Measurements from ENCODE around the gene NFYC. TPM values are rescaled to one million over a fixed set of nuclear protein-coding genes. Genes with fewer than 3 reads are reported as not detected.

Gene NFYC
- total and polyA plus RNA-seq, 7 donors: 38.0 to 53.5 (median 41.8) TPM

- intact Hi-C loops (cut with DNase I): no loop called here
- Histone ChIP-seq H3K9me3 (no peaks in the 10 kb centered on the region), H3K4me3 (no peak overlapping the region), H3K36me3 (no peaks in the 10 kb centered on the region), H3K4me1 (peaks cover 3 to 83% (median 68%) of the 10 kb centered on the region in 4 donors), H3K27me3 (no peaks in the 10 kb centered on the region), H3K27ac (peak overlapping the region; percentile 78 to 93 (median 86))
- TF ChIP-seq POLR2A (IDR thresholded peaks at IDR 0.05) (no peak), POLR2AphosphoS5 (IDR thresholded peaks at IDR 0.05) (no peak), EP300 (IDR thresholded peaks at IDR 0.05) (no peak), CTCF (IDR thresholded peaks at IDR 0.05) (no peak)
- WGBS, 2 donors: 90 to 93% methylated on average over 17 of the region's 17 CpGs
- no peak for DNase-seq
Measured at GRCh38 chr1:40788561-40789341, 97.2 kb downstream of the NFYC start.

GRCh38 chr1:40789342-40789598 lies 97.8 kb downstream of the NFYC start:
- Histone ChIP-seq H3K9me3 (no peaks in the 10 kb centered on the region), H3K36me3 (no peaks in the 10 kb centered on the region), H3K4me1 (peaks cover 3 to 86% (median 71%) of the 10 kb centered on the region in 4 donors), H3K27me3 (no peaks in the 10 kb centered on the region), H3K27ac (peak overlapping the region; percentile 34 to 93 (median 80)), H3K4me3 (no peak overlapping the region)
- intact Hi-C loops (cut with DNase I): no loop called here
- 83 to 88% methylated on average over 2 of the region's 2 CpGs for WGBS, 2 donors
- TF ChIP-seq POLR2AphosphoS5 (IDR thresholded peaks at IDR 0.05) (no peak), POLR2A (IDR thresholded peaks at IDR 0.05) (no peak), EP300 (IDR thresholded peaks at IDR 0.05) (no peak), CTCF (IDR thresholded peaks at IDR 0.05) (no peak)
- no peak for DNase-seq

- Histone ChIP-seq H3K27ac (peak overlapping the region; percentile 34 to 93 (median 80)), H3K36me3 (no peaks in the 10 kb centered on the region), H3K4me1 (peaks cover 3 to 86% (median 74%) of the 10 kb centered on the region in 4 donors), H3K9me3 (no peaks in the 10 kb centered on the region), H3K27me3 (no peaks in the 10 kb centered on the region), H3K4me3 (no peak overlapping the region)
- intact Hi-C loops (cut with DNase I): no loop called here
- no peak for DNase-seq
- TF ChIP-seq POLR2A (IDR thresholded peaks at IDR 0.05): no peak
- no peak for TF ChIP-seq POLR2AphosphoS5 (IDR thresholded peaks at IDR 0.05)
- no peak for TF ChIP-seq EP300 (IDR thresholded peaks at IDR 0.05)
- no peak for TF ChIP-seq CTCF (IDR thresholded peaks at IDR 0.05)
- WGBS, 2 donors: 85 to 87% methylated on average over 13 of the region's 13 CpGs
Measured at GRCh38 chr1:40789661-40790430, 98.3 kb downstream of the NFYC start.

GRCh38 chr1:40792036-40792435 lies 100.5 kb downstream of the NFYC start:
- 80 to 81% methylated on average over 7 of the region's 7 CpGs for WGBS, 2 donors
- Histone ChIP-seq H3K4me1 (peaks cover 0 to 86% (median 77%) of the 10 kb centered on the region in 4 donors), H3K36me3 (no peaks in the 10 kb centered on the region), H3K9me3 (no peaks in the 10 kb centered on the region), H3K27me3 (no peaks in the 10 kb centered on the region), H3K27ac (peak overlapping the region; percentile 20 to 93 (median 56)), H3K4me3 (no peak overlapping the region)
- no peak for TF ChIP-seq POLR2A (IDR thresholded peaks at IDR 0.05)
- intact Hi-C loops (cut with DNase I): no loop called here
- DNase-seq: no peak

- TF ChIP-seq POLR2AphosphoS5 (IDR thresholded peaks at IDR 0.05): no peak
- TF ChIP-seq POLR2A (IDR thresholded peaks at IDR 0.05): no peak
- TF ChIP-seq CTCF (IDR thresholded peaks at IDR 0.05): no peak
- no peak for TF ChIP-seq EP300 (IDR thresholded peaks at IDR 0.05)
- Histone ChIP-seq H3K36me3 (no peaks in the 10 kb centered on the region), H3K27ac (peak overlapping the region in 2 of 4 donors; percentile 91), H3K4me1 (peaks cover 0 to 86% (median 77%) of the 10 kb centered on the region in 4 donors), H3K4me3 (no peak overlapping the region), H3K27me3 (no peaks in the 10 kb centered on the region), H3K9me3 (no peaks in the 10 kb centered on the region)
- no peak for DNase-seq
- 93 to 95% methylated on average over 3 of the region's 3 CpGs for WGBS, 2 donors
- intact Hi-C loops (cut with DNase I): no loop called here
Measured at GRCh38 chr1:40793617-40794016, 102.1 kb downstream of the NFYC start.

All from sigmoid colon (tissue), 7 donors.